ENCODE measurements around the gene VEGFC. TPM values are rescaled to one million over a fixed set of nuclear protein-coding genes. Genes with fewer than 3 reads are reported as not detected.

Gene VEGFC
- total RNA-seq, 1 experiment from 2014 or later = not detected

- H3K36me3 ChIP-seq (ENCODE audit: control insufficient read depth, insufficient read depth, low read length) = no peaks in the 10 kb centered on the region
- H3K4me1 Mint-ChIP-seq (ENCODE audit: low read depth, unreplicated experiment) = no peaks in the 10 kb centered on the region
- no peak for DNase-seq
- intact Hi-C loops (cut with micrococcal nuclease; ENCODE audit: unreplicated experiment) = no loop called here
- H3K27ac Mint-ChIP-seq (ENCODE audit: unreplicated experiment) = no peak overlapping the region
- H3K9me3 ChIP-seq = no peaks in the 10 kb centered on the region
- BruUV-seq (replicated peaks) = no TSS peak
- CTCF ChIA-PET = no interaction called here
- H3K4me3 ChIP-seq (ENCODE audit: low read depth, low read length) = no peak overlapping the region
- H3K27me3 ChIP-seq (replicated peaks; ENCODE audit: control insufficient read depth, insufficient read depth, low read length) = no peaks in the 10 kb centered on the region
- no peak overlapping the region for H3K4me3 Mint-ChIP-seq (ENCODE audit: unreplicated experiment)
- no peaks in the 10 kb centered on the region for H3K27me3 Mint-ChIP-seq (ENCODE audit: insufficient read depth, unreplicated experiment)
- POLR2A ChIA-PET = no interaction called here
- H3K4me1 ChIP-seq = no peaks in the 10 kb centered on the region
- no peak for TF ChIP-seq CTCF (IDR thresholded peaks at IDR 0.05; ENCODE audit: insufficient read depth in 1 of 2, low read depth in 1 of 2, low read length in 1 of 2, severe bottlenecking in 1 of 2, unreplicated experiment in 1 of 2)
- H3K36me3 Mint-ChIP-seq (ENCODE audit: insufficient read depth, unreplicated experiment) = no peaks in the 10 kb centered on the region
- H3K9me3 Mint-ChIP-seq (ENCODE audit: unreplicated experiment) = no peaks in the 10 kb centered on the region
Measured at GRCh38 chr4:176817204-176817603, 24.5 kb upstream of the VEGFC start.

GRCh38 chr4:176814770-176815169, 22.0 kb upstream of the VEGFC start:
- BruUV-seq (replicated peaks) = no TSS peak
- no peak for DNase-seq
- no peak overlapping the region for H3K27ac Mint-ChIP-seq (ENCODE audit: unreplicated experiment)
- no peak overlapping the region for H3K4me3 Mint-ChIP-seq (ENCODE audit: unreplicated experiment)
- H3K27me3 Mint-ChIP-seq (ENCODE audit: insufficient read depth, unreplicated experiment) = no peaks in the 10 kb centered on the region
- TF ChIP-seq CTCF (IDR thresholded peaks at IDR 0.05; ENCODE audit: insufficient read depth in 1 of 2, low read depth in 1 of 2, low read length in 1 of 2, severe bottlenecking in 1 of 2, unreplicated experiment in 1 of 2) = no peak
- no peaks in the 10 kb centered on the region for H3K36me3 ChIP-seq (ENCODE audit: control insufficient read depth, insufficient read depth, low read length)
- no peaks in the 10 kb centered on the region for H3K27me3 ChIP-seq (replicated peaks; ENCODE audit: control insufficient read depth, insufficient read depth, low read length)
- H3K9me3 ChIP-seq = no peaks in the 10 kb centered on the region
- intact Hi-C loops (cut with micrococcal nuclease; ENCODE audit: unreplicated experiment) = no loop called here
- no peaks in the 10 kb centered on the region for H3K4me1 Mint-ChIP-seq (ENCODE audit: low read depth, unreplicated experiment)
- ChIA-PET POLR2A (no interaction called here), CTCF (no interaction called here)
- H3K4me1 ChIP-seq = no peaks in the 10 kb centered on the region
- H3K36me3 Mint-ChIP-seq (ENCODE audit: insufficient read depth, unreplicated experiment) = no peaks in the 10 kb centered on the region
- H3K9me3 Mint-ChIP-seq (ENCODE audit: unreplicated experiment) = no peaks in the 10 kb centered on the region
- no peak overlapping the region for H3K4me3 ChIP-seq (ENCODE audit: low read depth, low read length)

GRCh38 chr4:176810481-176811249, 17.9 kb upstream of the VEGFC start:
- Mint-ChIP-seq H3K4me3 (ENCODE audit: unreplicated experiment) (no peak overlapping the region), H3K27me3 (ENCODE audit: insufficient read depth, unreplicated experiment) (no peaks in the 10 kb centered on the region), H3K4me1 (ENCODE audit: low read depth, unreplicated experiment) (no peaks in the 10 kb centered on the region), H3K36me3 (ENCODE audit: insufficient read depth, unreplicated experiment) (no peaks in the 10 kb centered on the region), H3K27ac (ENCODE audit: unreplicated experiment) (no peak overlapping the region), H3K9me3 (ENCODE audit: unreplicated experiment) (peaks cover 26% of the 10 kb centered on the region)
- BruUV-seq (replicated peaks) = no TSS peak
- CTCF ChIA-PET = no interaction called here
- POLR2A ChIA-PET = no interaction called here
- TF ChIP-seq CTCF (IDR thresholded peaks at IDR 0.05; ENCODE audit: insufficient read depth in 1 of 2, low read depth in 1 of 2, low read length in 1 of 2, severe bottlenecking in 1 of 2, unreplicated experiment in 1 of 2) = no peak
- Histone ChIP-seq H3K36me3 (ENCODE audit: control insufficient read depth, insufficient read depth, low read length) (no peaks in the 10 kb centered on the region), H3K4me1 (no peaks in the 10 kb centered on the region), H3K9me3 (peaks cover 2% of the 10 kb centered on the region; the same call in 1 of the 2 replicates), H3K4me3 (ENCODE audit: low read depth, low read length) (no peak overlapping the region), H3K27me3 (replicated peaks; ENCODE audit: control insufficient read depth, insufficient read depth, low read length) (no peaks in the 10 kb centered on the region)
- no peak for DNase-seq
- intact Hi-C loops (cut with micrococcal nuclease; ENCODE audit: unreplicated experiment) = no loop called here
